Activated CD4-positive, alpha-beta T cell treated with anti-CD3 and anti-CD28 coated beads, Interleukin-2, Interleukin-6, amounts not matched to agents 100 ng/mL and 50 ng/mL, durations not matched to agents 16 hours and 8 hours (primary cell): ENCODE measurements around the gene LY6G5B.

ENCODE experiments used
- DNase-seq: peaks from one replicate; pipeline ENCODE4 v3.0.0-alpha.2; 2020

Gene LY6G5B, protein sequence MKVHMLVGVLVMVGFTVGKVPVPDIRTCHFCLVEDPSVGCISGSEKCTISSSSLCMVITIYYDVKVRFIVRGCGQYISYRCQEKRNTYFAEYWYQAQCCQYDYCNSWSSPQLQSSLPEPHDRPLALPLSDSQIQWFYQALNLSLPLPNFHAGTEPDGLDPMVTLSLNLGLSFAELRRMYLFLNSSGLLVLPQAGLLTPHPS

DNA sequence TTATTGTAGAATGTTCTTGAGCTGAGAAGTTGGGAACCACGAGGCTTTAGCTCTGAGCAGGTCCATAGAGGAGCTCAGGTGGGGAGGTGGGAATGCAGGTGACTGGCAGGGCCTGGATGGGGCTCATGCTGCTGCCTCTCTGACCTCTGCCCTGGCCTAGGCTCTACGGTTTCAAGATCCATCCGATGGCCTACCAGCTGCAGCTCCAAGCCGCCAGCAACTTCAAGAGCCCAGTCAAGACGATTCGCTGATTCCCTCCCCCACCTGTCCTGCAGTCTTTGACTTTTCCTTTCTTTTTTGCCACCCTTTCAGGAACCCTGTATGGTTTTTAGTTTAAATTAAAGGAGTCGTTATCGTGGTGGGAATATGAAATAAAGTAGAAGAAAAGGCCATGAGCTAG is at the start of gene LY6G5B:
LY6G5B (plus strand) TSS at position 301 of the 400 bp plus-strand sequence. CDS start 975 bp downstream, outside the sequence.
- DNase-seq: no peak

DNA sequence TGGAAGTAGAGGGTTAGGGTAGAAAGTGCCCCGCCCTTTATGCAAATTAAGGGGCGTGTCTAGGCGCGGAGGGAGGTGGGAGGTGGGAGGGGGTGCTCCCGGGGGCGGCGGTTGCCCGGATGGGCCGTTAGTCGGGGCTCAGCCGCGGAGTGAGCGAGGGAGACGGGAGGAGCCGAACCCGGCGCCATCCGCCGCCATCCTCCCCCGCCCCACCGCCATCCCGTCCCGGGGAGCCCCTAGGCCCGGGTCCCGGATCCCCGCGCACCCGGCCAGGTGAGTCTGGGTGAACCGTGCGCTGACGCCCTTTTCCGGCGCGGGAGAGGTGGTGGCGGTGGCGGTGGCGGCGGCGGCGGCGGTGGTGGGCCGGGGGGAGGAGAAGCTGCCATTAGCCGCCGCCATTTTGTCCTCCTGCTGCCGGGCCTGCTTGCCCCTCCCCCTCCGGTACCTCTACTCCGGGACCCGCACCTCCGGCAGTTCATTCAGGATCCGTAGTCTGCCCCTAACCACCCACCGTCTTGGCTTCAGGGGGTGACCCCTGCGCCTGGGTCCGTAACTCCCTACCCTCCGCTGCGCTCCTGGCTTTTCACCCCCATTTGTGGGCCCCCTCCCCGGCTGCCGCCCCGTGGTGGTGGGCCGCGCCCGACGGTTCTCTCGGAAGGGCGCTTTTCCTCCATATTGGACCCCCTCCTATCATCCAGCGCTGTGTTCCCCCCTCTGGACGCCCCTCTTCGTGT is 49.0 kb upstream of the LY6G5B start, which contains the start of gene PRRC2A:
PRRC2A (plus strand) TSS at position 130 of the 734 bp plus-strand sequence. CDS start 2,075 bp downstream, outside the sequence.
- DNase-seq: peak; percentile 85

DNA sequence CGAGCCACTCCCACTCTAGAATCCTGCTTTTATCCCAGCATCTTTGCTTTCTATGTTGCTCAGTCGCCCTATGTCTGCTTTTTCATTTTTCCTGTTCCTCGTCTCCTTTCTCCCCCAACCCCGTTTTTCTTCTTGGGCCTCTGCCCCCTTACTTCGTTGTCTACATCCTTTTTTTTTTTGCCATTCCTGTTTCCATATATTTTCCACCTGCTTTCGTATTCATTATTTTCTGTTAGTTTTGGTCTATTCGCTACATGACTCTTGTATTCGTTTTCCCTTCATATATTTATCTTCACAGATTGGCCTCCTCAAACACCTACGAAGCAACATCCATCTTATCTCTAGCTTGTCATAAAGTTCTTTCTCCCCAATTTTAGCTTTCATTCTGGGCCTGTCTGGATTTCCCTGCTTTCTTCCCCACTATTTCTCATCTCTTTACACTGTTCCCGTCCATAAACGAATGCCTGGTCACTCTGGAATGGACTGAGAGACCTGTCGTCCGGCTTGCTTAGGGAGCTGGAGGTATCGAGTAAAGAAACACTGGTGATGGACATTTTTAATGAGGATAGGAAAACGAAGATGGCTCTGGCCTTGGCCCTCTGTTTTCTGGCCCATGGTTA is 48.3 kb upstream of the LY6G5B start:
- no peak for DNase-seq

DNA sequence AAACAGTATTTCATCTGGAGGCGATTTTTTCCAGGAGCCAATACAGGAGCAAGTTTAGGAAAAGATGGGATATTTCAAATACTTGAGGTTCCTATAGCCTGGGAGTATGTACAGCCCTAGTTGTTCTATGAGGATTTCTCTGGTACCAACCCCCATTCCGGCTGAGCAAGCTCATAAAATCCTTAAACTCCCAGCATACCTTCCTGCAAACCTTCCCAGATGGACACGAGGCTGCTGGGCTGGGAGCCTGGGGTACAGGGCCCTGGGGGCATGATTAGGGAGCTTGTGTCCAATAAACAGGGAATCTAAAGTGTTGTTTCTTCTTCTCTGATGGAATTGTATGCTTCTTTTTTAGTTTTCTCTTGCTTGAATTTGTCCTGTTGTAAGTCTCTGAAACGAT is 47.8 kb upstream of the LY6G5B start:
- no peak for DNase-seq

DNA sequence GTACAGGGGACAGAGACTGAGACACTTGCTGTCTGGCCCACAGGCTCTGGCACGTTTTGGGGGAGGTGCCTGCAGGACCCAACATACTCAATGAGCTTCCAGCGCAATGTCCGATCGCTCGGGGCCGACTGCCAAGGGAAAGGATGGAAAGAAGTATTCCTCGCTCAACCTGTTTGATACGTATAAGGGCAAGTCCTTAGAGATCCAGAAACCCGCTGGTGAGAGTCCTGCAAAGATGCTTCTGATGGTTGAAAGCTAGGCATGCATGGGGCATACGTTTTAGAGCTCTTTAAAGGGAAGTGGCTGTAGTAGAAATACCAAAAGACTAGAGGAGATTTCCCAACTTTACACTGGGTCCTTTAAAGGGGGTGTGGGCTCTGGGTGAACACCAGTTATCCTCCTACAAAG is 47.1 kb upstream of the LY6G5B start:
- no peak for DNase-seq

DNA sequence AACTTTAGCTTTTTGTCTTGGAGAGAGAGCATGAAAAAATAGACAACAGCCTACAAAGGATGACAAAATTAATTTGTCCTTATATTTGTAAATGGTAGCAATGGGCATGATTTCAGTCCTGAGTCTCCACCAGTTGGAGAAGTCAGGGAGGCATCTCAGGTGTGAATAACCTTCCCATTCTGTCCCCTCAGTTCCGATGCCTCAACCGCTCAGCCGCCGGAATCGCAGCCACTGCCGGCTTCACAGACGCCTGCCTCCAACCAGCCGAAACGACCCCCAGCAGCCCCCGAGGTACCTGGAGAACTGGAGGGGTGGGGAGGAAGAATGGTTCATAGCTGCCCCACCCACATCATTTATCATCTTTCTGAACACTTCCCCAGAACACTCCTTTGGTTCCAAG is 45.7 kb upstream of the LY6G5B start:
- DNase-seq: no peak

DNA sequence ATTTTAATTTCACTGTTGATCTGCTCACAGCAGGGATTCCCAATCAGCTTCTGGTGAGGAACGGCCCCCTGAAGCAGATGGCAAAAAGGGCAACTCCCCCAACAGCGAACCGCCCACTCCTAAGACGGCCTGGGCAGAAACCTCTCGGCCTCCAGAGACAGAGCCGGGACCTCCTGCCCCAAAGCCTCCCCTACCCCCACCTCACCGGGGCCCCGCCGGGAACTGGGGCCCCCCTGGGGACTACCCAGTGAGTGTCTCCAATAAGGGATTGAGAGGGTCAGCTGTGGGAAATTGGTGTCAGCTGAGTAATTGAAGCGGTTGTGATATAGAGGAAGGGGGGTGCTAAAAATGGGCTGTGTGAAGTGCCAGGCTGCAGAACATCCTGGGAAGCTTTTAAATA is 42.8 kb upstream of the LY6G5B start:
- no peak for DNase-seq

DNA sequence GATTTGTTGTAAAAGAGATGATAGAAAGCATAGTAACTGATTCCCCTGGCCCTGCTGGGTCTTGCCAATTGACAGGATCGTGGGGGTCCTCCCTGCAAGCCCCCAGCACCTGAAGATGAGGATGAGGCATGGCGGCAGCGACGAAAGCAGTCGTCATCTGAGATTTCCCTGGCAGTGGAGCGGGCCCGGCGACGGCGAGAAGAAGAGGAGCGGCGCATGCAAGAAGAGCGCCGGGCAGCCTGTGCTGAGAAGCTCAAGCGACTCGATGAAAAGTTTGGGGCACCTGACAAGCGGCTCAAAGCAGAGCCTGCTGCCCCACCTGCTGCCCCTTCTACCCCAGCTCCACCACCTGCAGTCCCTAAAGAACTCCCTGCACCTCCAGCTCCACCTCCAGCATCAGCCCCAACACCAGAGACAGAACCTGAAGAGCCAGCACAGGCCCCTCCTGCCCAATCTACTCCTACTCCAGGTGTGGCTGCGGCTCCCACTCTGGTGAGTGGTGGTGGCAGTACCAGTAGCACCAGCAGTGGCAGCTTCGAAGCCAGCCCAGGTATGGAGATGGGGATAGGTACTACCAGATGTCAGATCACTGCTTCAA is 42.0 kb upstream of the LY6G5B start:
- DNase-seq: no peak

DNA sequence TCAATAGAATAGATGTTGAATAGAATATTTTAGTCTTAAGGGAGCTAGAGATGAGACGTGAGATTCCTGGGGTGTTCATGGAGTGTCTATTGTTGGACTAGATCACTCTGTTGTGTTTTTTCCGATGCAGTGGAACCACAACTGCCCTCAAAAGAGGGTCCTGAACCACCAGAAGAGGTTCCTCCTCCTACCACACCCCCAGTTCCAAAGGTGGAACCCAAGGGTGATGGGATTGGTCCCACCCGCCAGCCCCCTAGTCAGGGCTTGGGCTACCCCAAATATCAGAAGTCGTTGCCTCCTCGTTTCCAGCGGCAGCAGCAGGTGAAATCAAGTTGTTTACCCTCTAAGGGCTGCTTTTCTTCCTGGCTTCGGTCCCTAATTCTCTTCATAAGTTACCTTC is 40.8 kb upstream of the LY6G5B start:
- no peak for DNase-seq

DNA sequence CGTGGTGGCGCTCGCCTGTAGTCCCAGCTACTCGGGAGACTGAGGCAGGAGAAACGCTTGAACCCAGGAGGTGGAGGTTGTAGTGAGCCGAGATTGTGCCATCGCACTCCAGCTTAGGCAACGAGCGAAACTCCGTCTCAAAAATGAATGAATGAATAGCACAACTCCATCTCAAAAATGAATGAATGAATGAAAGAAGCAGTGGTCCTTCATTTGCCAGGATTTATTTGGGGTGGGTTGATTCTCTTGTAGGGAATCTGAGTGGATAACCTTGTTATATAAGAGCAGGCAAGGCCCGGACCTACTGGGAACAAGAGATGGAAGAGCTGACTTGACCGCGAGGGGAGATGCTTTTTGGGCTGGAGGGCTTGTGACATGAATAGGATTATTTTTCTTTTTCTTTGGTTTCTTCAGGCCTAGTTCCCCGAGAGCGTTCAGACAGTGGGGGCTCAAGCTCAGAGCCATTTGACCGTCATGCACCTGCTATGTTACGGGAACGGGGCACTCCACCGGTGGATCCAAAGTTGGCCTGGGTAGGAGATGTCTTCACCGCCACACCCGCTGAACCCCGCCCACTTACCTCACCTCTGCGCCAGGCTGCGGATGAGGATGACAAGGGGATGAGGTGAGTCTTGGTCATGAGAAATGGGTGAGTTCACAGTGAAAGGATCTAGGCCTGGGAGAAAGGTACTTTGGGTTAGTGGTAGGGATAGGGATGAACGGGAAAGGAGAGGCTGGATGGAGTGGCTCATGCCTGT is 39.4 kb upstream of the LY6G5B start:
- no peak for DNase-seq

DNA sequence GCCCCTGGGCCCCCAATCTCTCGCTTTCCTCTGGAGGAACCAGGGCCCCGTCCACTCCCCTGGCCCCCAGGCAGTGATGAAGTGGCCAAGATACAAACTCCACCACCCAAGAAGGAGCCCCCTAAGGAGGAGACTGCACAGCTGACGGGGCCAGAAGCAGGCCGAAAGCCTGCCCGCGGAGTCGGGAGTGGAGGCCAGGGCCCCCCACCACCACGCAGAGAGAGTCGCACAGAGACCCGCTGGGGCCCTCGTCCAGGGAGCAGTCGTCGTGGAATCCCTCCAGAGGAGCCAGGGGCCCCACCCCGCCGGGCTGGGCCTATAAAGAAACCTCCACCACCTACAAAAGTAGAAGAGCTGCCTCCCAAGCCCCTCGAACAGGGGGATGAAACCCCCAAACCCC is 38.6 kb upstream of the LY6G5B start:
- DNase-seq: no peak

DNA sequence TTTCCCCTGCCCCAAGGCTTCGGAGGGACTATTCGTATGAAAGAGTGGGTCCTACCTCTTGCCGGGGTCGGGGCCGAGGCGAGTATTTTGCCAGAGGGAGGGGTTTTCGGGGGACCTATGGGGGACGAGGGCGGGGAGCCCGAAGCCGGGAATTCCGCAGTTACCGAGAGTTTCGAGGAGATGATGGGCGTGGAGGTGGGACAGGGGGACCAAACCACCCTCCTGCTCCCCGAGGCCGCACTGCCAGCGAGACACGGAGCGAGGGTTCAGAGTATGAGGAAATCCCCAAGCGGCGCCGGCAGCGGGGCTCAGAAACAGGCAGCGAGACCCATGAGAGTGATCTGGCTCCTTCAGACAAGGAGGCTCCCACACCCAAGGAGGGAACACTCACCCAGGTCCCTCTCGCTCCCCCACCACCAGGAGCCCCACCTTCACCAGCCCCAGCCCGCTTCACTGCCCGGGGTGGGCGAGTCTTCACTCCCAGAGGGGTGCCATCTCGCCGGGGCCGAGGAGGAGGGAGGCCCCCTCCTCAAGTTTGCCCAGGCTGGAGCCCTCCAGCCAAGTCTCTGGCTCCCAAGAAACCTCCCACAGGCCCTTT is 38.0 kb upstream of the LY6G5B start:
- DNase-seq: no peak

DNA sequence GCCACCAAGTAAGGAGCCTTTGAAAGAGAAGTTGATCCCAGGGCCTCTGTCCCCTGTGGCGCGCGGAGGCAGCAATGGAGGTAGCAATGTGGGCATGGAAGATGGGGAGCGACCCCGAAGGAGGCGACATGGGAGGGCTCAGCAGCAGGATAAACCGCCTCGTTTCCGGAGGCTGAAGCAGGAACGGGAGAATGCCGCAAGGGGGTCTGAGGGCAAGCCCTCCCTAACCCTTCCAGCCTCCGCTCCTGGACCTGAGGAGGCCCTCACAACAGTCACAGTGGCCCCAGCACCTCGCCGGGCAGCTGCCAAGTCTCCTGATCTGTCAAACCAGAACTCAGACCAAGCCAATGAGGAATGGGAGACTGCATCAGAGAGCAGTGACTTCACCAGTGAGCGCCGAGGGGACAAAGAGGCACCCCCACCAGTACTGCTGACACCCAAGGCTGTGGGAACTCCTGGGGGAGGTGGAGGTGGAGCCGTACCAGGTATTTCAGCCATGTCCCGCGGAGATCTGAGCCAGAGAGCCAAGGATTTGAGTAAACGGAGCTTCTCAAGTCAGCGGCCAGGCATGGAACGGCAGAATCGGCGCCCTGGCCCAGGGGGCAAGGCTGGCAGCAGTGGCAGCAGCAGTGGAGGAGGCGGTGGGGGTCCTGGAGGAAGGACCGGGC is 37.4 kb upstream of the LY6G5B start:
- no peak for DNase-seq

DNA sequence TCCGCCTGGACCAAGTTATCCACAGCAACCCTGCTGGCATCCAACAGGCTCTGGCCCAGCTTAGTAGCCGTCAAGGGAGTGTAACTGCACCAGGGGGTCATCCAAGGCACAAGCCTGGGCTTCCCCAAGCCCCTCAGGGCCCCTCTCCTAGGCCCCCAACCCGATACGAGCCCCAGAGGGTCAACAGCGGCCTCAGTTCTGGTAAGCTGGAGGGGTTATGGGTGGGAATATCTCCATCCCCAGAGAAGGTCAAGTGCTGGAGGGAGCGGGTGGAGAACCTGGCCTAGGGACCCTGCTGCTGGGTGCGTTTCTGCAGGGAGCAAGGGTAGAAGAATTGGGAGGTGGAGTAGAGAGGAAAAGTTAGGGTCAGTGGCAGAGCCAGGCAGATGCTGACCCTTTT is 36.3 kb upstream of the LY6G5B start:
- DNase-seq: no peak

DNA sequence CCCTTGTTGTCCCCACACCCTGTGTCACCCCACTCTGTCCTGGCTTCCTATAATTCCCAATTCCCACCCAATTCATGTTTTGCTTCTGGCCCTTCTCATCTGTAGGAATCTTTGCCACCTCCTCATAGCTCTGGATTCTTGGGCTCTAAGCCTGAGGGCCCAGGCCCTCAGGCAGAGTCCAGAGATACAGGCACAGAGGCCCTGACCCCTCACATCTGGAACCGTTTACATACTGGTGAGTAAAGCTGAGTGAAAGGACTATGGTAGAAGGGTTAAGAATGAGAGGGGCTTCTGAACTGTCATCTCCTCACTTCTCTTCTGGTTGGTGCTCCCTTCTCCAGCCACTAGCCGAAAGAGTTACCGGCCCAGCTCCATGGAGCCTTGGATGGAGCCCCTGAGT is 35.6 kb upstream of the LY6G5B start:
- no peak for DNase-seq

DNA sequence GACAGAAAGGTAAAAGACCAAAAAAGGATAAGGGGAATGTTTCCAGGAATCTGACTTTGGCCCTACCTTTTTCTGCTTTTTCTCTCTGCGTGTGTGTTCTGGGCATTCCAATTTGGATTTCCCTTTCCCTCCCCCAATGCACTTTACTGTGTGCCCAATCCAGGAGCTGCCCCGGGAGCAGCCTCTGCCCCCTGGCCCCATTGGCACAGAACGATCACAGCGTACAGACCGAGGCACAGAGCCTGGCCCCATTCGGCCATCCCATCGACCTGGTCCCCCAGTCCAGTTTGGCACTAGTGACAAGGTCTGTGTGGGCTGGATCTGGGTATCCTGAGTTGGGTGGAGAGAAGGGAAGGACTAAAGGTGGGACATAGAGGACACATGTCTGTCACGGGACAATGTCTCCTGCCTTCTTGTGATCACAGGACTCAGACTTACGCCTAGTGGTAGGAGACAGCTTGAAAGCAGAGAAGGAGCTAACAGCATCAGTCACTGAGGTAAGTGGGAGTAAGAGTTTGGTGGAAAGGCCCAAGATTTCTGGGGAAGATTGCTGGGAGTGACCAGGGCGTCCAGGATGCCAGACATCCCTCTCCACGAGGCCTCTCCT is 34.7 kb upstream of the LY6G5B start:
- DNase-seq: no peak

DNA sequence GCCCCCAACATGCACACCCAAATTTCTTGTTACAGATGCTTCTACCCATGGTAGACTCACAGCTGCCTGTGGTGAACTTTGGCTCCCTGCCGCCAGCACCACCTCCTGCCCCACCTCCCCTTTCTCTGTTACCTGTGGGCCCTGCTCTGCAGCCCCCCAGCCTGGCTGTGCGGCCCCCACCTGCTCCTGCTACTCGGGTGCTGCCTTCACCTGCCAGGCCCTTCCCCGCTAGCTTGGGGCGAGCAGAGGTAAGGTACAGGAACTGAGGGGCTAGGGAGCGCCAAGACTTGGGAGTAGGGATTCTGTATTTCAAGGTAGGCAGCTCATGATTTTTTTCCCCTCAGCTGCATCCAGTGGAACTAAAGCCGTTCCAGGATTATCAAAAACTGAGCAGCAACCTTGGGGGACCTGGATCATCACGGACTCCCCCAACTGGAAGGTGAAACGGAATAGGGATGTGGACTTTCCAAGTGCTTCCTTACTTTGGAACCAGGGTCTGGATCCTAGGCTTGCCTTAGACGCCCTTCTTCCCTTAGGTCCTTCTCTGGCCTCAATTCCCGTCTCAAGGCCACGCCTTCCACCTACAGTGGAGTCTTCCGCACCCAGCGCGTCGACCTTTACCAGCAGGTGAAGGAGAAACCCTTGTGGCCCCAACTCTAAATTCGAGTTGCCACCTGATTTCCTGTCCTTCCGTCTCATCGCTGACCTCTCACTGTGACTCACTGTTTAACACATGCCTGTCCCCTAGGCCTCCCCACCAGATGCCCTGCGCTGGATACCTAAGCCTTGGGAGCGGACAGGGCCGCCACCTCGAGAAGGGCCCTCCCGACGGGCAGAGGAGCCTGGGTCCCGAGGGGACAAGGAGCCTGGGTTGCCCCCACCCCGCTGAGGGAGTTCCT is 32.8 kb upstream of the LY6G5B start:
- DNase-seq: no peak

DNA sequence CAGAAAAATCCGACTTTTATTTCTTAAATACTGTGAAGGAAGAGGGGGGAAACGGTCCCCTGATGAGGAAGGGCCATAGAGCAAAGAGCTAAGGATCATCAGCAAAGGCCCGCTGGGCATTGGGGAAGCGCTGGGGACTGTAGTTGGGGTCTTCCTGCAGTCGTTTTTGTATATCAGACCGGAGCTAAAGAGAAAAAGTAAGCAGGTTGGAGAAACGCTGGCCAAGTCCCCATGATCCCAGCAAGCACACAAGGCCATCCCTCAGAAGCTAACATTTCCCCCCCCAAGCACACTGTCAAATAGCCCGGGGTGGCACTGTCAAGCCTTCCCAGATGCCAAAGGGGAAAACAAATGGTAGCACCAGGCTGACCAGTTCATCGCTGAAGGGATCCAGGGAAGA is 30.7 kb upstream of the LY6G5B start:
- no peak for DNase-seq

DNA sequence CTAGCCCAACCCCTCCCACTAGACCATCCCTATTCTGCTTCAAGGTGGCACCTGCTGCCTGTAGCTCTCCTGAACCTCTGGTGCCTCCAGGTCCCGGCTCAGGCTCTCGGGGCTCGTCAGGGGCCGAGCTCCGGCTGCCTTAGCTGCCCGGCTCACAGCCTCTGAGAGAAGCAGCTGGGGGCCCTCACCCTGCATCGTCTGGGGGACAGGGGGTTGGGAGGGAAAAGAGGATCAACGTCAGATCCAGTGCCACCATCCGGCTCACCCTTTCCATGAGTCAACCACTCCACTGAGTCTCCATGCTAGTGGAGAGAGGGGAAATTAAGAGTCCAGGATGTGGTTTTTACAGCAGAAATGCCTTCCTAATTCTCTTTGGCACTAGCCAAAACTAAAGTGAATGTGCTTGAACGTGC is 30.3 kb upstream of the LY6G5B start:
- peak; percentile 29 for DNase-seq

DNA sequence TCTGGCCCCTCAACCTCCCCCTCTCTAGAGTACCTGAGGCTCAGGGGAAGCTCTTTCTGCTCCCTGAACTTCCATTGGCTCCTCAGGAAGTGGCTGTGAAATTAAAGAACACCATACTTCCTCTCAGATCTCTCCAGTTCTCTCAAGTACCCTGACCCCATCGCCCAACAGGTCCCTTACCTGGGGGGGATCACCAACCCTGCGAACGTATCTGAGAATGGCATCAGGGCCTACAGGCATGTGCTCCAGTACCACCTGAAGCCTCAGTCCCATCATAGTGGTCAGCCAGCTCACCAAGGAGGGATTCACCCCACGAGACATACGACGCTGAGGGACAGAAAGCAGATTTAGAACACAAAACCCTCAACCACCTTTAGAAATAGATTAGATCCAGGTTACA is 29.2 kb upstream of the LY6G5B start:
- no peak for DNase-seq

DNA sequence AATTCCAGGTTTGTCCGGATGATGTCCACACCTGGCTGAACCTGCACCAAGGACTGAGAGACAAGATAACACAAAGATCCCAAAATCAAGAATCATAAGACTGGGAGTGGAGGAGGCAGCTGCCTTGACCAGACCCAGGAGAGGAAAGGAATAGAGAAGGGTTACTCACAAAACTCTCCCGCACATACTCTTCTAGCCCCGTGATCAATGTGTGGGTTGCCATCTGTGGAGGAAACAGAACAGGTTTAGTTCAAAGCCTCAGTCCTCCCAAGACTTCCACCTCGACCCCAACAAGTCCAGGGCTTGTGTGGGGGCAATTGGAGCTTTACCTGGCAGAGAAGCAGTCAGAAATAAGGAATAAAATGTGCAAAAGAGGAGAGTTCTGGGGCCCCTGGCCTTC is 28.4 kb upstream of the LY6G5B start:
- no peak for DNase-seq
